C4-2B (cell line): ENCODE results near the gene NSF.

Source experiments
- H3K27ac ChIP-seq: fragments of 450-650 bp; 2 replicates; pipeline ENCODE4 v1.5.1; 2017
- CTCF ChIP-seq: fragments of 450-650 bp; conservative IDR thresholded peaks from 2 replicates; pipeline ENCODE4 v1.5.1; 2017; ENCODE audit warnings: mild to moderate bottlenecking
- ZFX ChIP-seq: fragments of 450-650 bp; IDR thresholded peaks from 2 replicates; pipeline ENCODE4 v1.6.1; 2017

The NSF gene

GRCh38 chr17:46717999-46718398 is 127.5 kb downstream of the NSF start:
- H3K27ac ChIP-seq = no peak overlapping the region
- no peak for TF ChIP-seq CTCF

- no peak overlapping the region for H3K27ac ChIP-seq
- TF ChIP-seq CTCF (no peak), ZFX (no peak)
These were observed 129.4 kb downstream of the NSF start for GRCh38 chr17:46719891-46720290.

- TF ChIP-seq ZFX = no peak
- TF ChIP-seq CTCF = no peak
- peak overlapping the region; percentile 54 for H3K27ac ChIP-seq
These were observed 129.9 kb downstream of the NSF start for GRCh38 chr17:46720408-46720807.

GRCh38 chr17:46722662-46723285 is 132.3 kb downstream of the NSF start:
- no peak overlapping the region for H3K27ac ChIP-seq
- TF ChIP-seq CTCF (no peak), ZFX (no peak)

GRCh38 chr17:46726206-46726605 is 135.7 kb downstream of the NSF start:
- TF ChIP-seq CTCF (no peak), ZFX (no peak)
- H3K27ac ChIP-seq = no peak overlapping the region

GRCh38 chr17:46727572-46728348 is 137.3 kb downstream of the NSF start:
- no peak overlapping the region for H3K27ac ChIP-seq

More at GRCh38 chr17:46727572-46728348, 137.3 kb downstream of the NSF start:
- TF ChIP-seq CTCF = no peak
- TF ChIP-seq ZFX = no peak
